ENCODE measurements around the gene SLC6A12. TPM values are rescaled to one million over a fixed set of nuclear protein-coding genes. Genes with fewer than 3 reads are reported as not detected.

The SLC6A12 gene
- polyA plus RNA-seq, 1 of the 3 experiments (the other 2 are of a cell fraction), result 0.02 TPM

GRCh38 chr12:207804-208203 is 6.2 kb downstream of the SLC6A12 start:
- WGBS (ENCODE audit: low lambda C conversion rate), result 68% methylated on average over 4 of the region's 10 CpGs
- H3K27ac ChIP-seq (ENCODE audit: low read depth in 2 of 2, low read length in 1 of 2), result no peak overlapping the region
- no peak for TF ChIP-seq CHD2 (IDR thresholded peaks at IDR 0.05; ENCODE audit: low read length, partially characterized antibody)
- TF ChIP-seq ZBTB33 (IDR thresholded peaks at IDR 0.05; ENCODE audit: borderline replicate concordance, low read depth), result no peak
- no peak for TF ChIP-seq NFIC (IDR thresholded peaks at IDR 0.05; ENCODE audit: borderline replicate concordance)
- TF ChIP-seq FOXJ3 (CRISPR knock-in tag; IDR thresholded peaks at IDR 0.05), result no peak
- no peak for TF ChIP-seq RXRA (IDR thresholded peaks at IDR 0.05; ENCODE audit: borderline replicate concordance, low read depth)
- TF ChIP-seq TAF1 (IDR thresholded peaks at IDR 0.05; ENCODE audit: borderline replicate concordance, low read depth, low read length), result no peak
- TF ChIP-seq USF2 (IDR thresholded peaks at IDR 0.05; ENCODE audit: borderline replicate concordance, low read depth, low read length), result no peak
- TF ChIP-seq, protein P1, sequence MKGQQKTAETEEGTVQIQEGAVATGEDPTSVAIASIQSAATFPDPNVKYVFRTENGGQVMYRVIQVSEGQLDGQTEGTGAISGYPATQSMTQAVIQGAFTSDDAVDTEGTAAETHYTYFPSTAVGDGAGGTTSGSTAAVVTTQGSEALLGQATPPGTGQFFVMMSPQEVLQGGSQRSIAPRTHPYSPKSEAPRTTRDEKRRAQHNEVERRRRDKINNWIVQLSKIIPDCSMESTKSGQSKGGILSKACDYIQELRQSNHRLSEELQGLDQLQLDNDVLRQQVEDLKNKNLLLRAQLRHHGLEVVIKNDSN (IDR thresholded peaks at IDR 0.05; ENCODE audit: borderline replicate concordance, low read depth), result no peak
- TF ChIP-seq SMC3 (IDR thresholded peaks at IDR 0.05; ENCODE audit: low read depth, low read length), result no peak
- TF ChIP-seq NRF1 (IDR thresholded peaks at IDR 0.05; ENCODE audit: low read depth, low read length), result no peak
- TF ChIP-seq EZH2phosphoT487 (IDR thresholded peaks at IDR 0.05; ENCODE audit: borderline replicate concordance, low read depth), result no peak
- no peak for TF ChIP-seq REST (IDR thresholded peaks at IDR 0.05; ENCODE audit: low read depth, low read length)
- no peak for TF ChIP-seq GATA2 (CRISPR knock-in tag; IDR thresholded peaks at IDR 0.05)
- TF ChIP-seq MXI1 (IDR thresholded peaks at IDR 0.05; ENCODE audit: low read depth, low read length), result no peak
- H3K9ac ChIP-seq, result no peak overlapping the region
- no peaks in the 10 kb centered on the region for H3F3A ChIP-seq (replicated peaks; ENCODE audit: insufficient read depth)
- no peak overlapping the region for H3K4me3 ChIP-seq (ENCODE audit: low read depth in 2 of 2, low read length in 1 of 2)
- POLR2A ChIA-PET, result no interaction called here
- no peaks in the 10 kb centered on the region for H3K9me2 ChIP-seq
- CTCF ChIA-PET, result no interaction called here
- H2AFZ ChIP-seq (ENCODE audit: low read depth), result no peak overlapping the region
- H3K36me3 ChIP-seq (replicated peaks in 1 of 2; ENCODE audit: control insufficient read depth in 1 of 2, insufficient read depth in 2 of 2, low read length in 1 of 2), result no peaks in the 10 kb centered on the region
- DNase-seq, result no peak
- H3K9me3 ChIP-seq, result no peaks in the 10 kb centered on the region
- H3K27me3 ChIP-seq (ENCODE audit: insufficient read depth), result peaks cover 28% of the 10 kb centered on the region; the same call in 1 of the 2 replicates
- peaks cover 0 to 8% of the 10 kb centered on the region in 2 experiments; a peak in 1 of 4 replicates for H3K4me1 ChIP-seq (ENCODE audit: control insufficient read depth in 1 of 2, insufficient read depth in 2 of 2, low read depth in 1 of 2, low read length in 1 of 2)
- no peak overlapping the region for H3K4me2 ChIP-seq
- H4K20me1 ChIP-seq (ENCODE audit: insufficient read depth), result no peaks in the 10 kb centered on the region
- no peaks in the 10 kb centered on the region for H3K79me2 ChIP-seq (ENCODE audit: insufficient read depth)
